Activated T-helper 1 cell treated with anti-CD3 and anti-CD28 coated beads, Interleukin-2, amount 50 U/mL, for 16 hours (primary cell): ENCODE data around the gene PSMD5.

Experiments
- DNase-seq, 2 donors: peaks; one replicate each; pipeline ENCODE4 v3.0.0-alpha.2; 2020; ENCODE audit warnings: low read depth in 1 of 2, low spot score in 1 of 2

The PSMD5 gene

GRCh38 chr9:120842685-120843485 is at the start of gene PSMD5:
Gene PSMD5, minus strand, starts transcription at chr9:120842922. Its CDS starts 13 bp downstream, at chr9:120842909.
- peak; percentile 78 to 90 for DNase-seq

- no peak for DNase-seq
These were observed 49.4 kb upstream of the PSMD5 start for GRCh38 chr9:120891884-120892747.

GRCh38 chr9:120891245-120891883 is 48.6 kb upstream of the PSMD5 start:
- peak; percentile 41 to 56 for DNase-seq

GRCh38 chr9:120890320-120891244 is 47.9 kb upstream of the PSMD5 start:
- DNase-seq = no peak

GRCh38 chr9:120889606-120890271 is 47.0 kb upstream of the PSMD5 start:
- DNase-seq = no peak

- no peak for DNase-seq
These were observed 45.9 kb upstream of the PSMD5 start for GRCh38 chr9:120888626-120889025.

- DNase-seq = no peak
These were observed 43.8 kb upstream of the PSMD5 start for GRCh38 chr9:120886490-120886967.

- no peak for DNase-seq
These were observed 43.2 kb upstream of the PSMD5 start for GRCh38 chr9:120885958-120886357.

GRCh38 chr9:120885457-120885856 is 42.7 kb upstream of the PSMD5 start:
- DNase-seq = no peak

- no peak for DNase-seq
These were observed 40.9 kb upstream of the PSMD5 start for GRCh38 chr9:120883608-120883996.

- no peak for DNase-seq
These were observed 40.3 kb upstream of the PSMD5 start for GRCh38 chr9:120882935-120883607.

- no peak for DNase-seq
These were observed 36.7 kb upstream of the PSMD5 start for GRCh38 chr9:120879446-120879845.

GRCh38 chr9:120878188-120879130 is 35.7 kb upstream of the PSMD5 start:
- no peak for DNase-seq

- peak; percentile 28 to 55 for DNase-seq
These were observed 34.7 kb upstream of the PSMD5 start for GRCh38 chr9:120877276-120878034.

- no peak for DNase-seq
These were observed 34.1 kb upstream of the PSMD5 start, which contains the start of gene PHF19 for GRCh38 chr9:120876842-120877240. Gene PHF19, minus strand, starts transcription at chr9:120877188. Its CDS starts 2,447 bp downstream, at chr9:120874741.

GRCh38 chr9:120875954-120876841 is 33.5 kb upstream of the PSMD5 start:
- DNase-seq = peak; percentile 59 to 71

- DNase-seq = no peak
These were observed 32.9 kb upstream of the PSMD5 start for GRCh38 chr9:120875643-120875953.
